Mucosa of stomach (tissue), 1 donor: ENCODE results near the gene SEMA3E.

Experiments used
- H3K27me3 ChIP-seq: one replicate; pipeline ENCODE4 v1.7.0; 2013; ENCODE audit warnings: mild to moderate bottlenecking, low read length; ENCODE audit not compliant: control insufficient read depth, insufficient read depth
- H3K36me3 ChIP-seq: one replicate; pipeline ENCODE4 v1.7.0; 2013; ENCODE audit warnings: low read length; ENCODE audit not compliant: control insufficient read depth, insufficient read depth
- H3K4me1 ChIP-seq: one replicate; pipeline ENCODE4 v1.7.0; 2013; ENCODE audit warnings: mild to moderate bottlenecking, low read length; ENCODE audit not compliant: control insufficient read depth, insufficient read depth
- H3K4me3 ChIP-seq: one replicate; pipeline ENCODE4 v1.7.0; 2013; ENCODE audit warnings: low read length
- H3K9ac ChIP-seq: one replicate; pipeline ENCODE4 v1.7.0; 2013; ENCODE audit warnings: mild to moderate bottlenecking, low read length, moderate library complexity
- H3K9me3 ChIP-seq: one replicate; pipeline ENCODE4 v1.7.0; 2013; ENCODE audit warnings: mild to moderate bottlenecking, low read length, moderate library complexity; ENCODE audit not compliant: control insufficient read depth
- donor health status: Pancreatic carcinoma.

Gene SEMA3E

DNA sequence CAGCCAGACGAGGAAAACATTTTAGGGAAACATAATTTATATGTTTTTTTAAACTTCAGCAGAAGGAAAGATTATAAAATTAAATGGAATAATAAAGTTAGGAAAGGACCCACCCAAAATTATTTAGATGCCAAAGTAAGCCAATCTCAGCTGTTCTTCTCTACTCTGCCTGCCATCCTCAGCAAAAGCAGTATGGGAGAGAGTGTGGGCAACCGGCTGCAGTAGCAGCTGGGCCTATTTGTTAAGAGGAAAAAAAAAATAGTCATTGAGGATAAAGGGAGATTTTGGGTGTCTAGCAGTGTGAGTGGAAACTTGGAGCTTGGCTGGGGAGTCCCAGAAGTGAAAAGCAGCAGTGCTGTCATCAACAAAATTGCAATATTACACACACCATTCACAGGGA lies 15.4 kb downstream of the SEMA3E start:
- Histone ChIP-seq H3K9ac (no peak overlapping the region), H3K4me3 (no peak overlapping the region), H3K27me3 (no peaks in the 10 kb centered on the region), H3K36me3 (no peaks in the 10 kb centered on the region), H3K9me3 (no peaks in the 10 kb centered on the region), H3K4me1 (no peaks in the 10 kb centered on the region)

DNA sequence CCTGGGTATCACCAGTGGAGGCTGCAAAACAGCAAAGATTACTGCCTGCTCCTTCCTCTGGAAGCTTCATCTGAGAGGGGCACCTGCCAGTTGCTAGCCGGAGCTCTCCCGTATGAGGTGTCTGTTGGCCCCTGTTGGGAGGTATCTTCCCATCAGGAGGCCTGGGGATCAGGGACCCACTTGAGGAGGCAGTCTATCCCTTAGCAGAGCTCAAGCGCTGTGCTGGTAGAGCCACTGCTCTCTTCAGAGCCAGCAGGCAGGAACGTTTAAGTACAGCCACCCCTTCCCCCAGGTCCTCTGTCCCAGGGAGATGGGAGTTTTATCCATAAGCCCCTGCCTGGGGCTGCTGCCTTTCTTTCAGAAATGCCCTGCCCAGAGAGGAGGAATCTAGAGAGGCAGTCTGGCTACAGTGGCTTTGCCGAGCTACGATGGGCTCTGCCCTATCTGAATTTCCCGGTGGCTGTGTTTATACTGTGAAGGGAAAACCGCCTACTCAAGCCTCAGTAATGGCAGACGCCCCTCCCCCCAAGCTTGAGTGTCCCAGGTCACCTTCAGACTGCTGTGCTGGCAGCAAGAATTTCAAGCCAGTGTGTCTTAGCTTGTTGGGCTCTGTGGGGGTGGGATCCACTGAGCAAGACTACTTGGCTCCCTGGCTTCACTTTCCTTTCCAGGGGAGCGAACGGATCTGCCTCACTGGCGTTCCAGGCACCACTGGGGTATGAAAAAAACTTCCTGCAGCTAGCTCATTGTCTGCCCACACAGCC lies 19.6 kb downstream of the SEMA3E start:
- no peaks in the 10 kb centered on the region for H3K9me3 ChIP-seq

DNA sequence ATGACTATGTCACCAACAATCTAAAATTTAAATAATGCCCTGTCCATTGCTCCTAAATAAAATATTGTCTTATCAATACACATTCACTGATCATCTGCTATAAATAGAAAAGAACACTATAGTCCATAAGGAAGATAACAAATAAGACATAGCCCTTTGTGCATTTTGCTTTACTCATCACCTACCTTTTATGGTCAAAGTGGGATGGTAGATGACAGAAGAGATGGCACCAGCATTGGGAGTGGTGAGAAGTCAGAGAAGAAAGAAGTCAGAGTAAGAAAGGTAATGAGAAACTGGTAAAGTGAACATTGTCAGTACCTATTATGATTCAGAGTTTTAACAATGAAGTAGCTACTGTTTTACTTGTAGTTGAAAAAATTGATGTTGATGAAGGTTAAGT lies 31.1 kb downstream of the SEMA3E start:
- no peaks in the 10 kb centered on the region for H3K27me3 ChIP-seq
- no peak overlapping the region for H3K4me3 ChIP-seq
- no peaks in the 10 kb centered on the region for H3K9me3 ChIP-seq
- H3K4me1 ChIP-seq: no peaks in the 10 kb centered on the region
- no peaks in the 10 kb centered on the region for H3K36me3 ChIP-seq
- no peak overlapping the region for H3K9ac ChIP-seq

More for the DNA sequence above, 19.6 kb downstream of the SEMA3E start:
- H3K4me1 ChIP-seq: no peaks in the 10 kb centered on the region
- no peak overlapping the region for H3K4me3 ChIP-seq
- no peaks in the 10 kb centered on the region for H3K27me3 ChIP-seq
- no peaks in the 10 kb centered on the region for H3K36me3 ChIP-seq
- H3K9ac ChIP-seq: no peak overlapping the region

DNA sequence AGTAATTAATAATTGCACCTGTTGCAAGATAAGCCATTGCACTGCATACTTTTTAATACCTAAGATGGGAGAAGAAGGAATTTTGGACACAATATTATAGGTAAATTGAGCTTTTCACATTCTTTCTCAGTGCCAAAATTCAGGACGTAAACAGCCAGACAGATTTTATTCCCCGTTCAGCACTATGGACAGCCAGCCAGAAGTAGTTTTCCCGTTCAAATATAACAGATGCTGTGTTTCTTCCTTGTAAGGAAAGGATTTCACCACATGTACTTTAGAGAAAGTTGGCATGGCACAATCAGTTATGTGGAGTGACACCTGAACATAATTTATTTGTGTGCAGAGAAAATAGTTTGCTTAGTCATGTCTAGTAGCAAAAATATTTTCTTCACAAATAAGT lies 34.8 kb downstream of the SEMA3E start:
- no peaks in the 10 kb centered on the region for H3K36me3 ChIP-seq
- H3K9me3 ChIP-seq: no peaks in the 10 kb centered on the region

DNA sequence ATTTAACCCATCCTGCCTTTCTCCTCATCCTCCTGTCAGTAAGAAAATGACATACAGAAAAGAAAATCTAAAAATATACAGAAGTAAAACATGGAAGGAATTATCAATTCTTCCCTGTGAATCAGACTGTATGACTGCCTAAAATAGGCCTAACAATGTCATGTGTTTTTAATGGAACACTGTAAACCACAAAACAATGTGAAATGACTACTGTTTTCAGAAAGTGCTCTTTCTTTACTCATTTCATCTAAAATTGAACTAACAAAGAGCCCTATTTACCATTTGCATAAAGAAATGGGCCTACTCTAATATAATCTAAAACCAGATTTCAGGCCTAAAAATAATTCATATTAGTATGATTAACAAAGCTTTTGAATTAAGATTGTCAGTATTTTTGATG lies 35.7 kb downstream of the SEMA3E start:
- Histone ChIP-seq H3K4me3 (no peak overlapping the region), H3K9ac (no peak overlapping the region), H3K9me3 (no peaks in the 10 kb centered on the region), H3K36me3 (no peaks in the 10 kb centered on the region), H3K4me1 (no peaks in the 10 kb centered on the region), H3K27me3 (no peaks in the 10 kb centered on the region)

More for the DNA sequence above, 34.8 kb downstream of the SEMA3E start:
- no peak overlapping the region for H3K9ac ChIP-seq
- no peak overlapping the region for H3K4me3 ChIP-seq
- no peaks in the 10 kb centered on the region for H3K4me1 ChIP-seq
- no peaks in the 10 kb centered on the region for H3K27me3 ChIP-seq

DNA sequence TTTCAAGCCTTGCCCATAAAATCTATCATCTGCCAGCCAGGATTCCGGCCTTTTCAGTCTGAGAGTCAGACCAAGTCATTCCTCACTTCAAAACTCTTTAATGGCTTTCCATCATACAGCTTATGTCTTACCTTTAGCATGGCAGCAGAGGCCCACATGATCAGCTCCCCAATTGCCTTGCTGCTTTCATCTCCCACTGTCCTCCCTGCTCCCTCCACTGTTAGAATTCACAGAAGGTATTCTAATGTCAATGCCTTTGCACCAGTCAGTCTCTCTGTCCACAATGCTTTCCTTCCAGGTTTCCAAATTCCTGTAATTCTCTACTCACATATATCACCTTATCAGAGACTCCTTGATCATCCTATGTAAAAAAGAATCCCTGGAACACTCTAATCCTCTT lies 37.2 kb downstream of the SEMA3E start:
- H3K4me3 ChIP-seq: no peak overlapping the region
- H3K27me3 ChIP-seq: no peaks in the 10 kb centered on the region
- H3K9ac ChIP-seq: no peak overlapping the region
- H3K36me3 ChIP-seq: no peaks in the 10 kb centered on the region
- H3K9me3 ChIP-seq: no peaks in the 10 kb centered on the region
- H3K4me1 ChIP-seq: no peaks in the 10 kb centered on the region

DNA sequence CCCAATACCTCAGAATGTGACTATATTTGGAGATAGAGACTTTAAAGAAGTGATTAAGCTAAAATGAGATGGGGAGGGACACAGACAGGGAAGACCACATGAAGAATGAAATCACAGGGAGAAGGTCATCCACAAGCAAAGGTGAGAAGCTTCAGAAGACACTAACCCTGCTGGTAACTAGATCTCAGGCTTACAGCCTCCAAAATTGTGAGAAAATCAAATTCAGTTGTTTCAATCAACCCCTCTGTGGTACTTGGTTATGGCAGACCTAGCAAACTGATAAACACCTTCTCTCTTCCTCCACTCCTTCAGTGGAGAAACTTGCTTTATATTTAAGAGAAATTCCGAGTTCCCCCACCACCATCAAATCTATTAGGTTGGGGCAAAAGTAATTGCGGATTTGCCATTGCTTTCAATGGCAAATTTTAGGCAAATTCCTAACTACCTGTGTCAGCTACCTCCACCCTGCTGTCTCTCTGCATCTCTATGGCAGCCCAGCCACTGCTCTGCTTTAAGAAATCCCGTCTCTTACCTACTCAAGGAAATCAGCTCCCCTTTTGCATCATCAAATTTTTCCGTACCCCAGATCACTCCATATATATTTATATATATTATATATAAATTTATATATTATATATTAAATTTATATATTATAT lies 38.2 kb downstream of the SEMA3E start:
- no peaks in the 10 kb centered on the region for H3K9me3 ChIP-seq
- H3K9ac ChIP-seq: no peak overlapping the region
- H3K36me3 ChIP-seq: no peaks in the 10 kb centered on the region
- no peak overlapping the region for H3K4me3 ChIP-seq
- no peaks in the 10 kb centered on the region for H3K4me1 ChIP-seq
- no peaks in the 10 kb centered on the region for H3K27me3 ChIP-seq

DNA sequence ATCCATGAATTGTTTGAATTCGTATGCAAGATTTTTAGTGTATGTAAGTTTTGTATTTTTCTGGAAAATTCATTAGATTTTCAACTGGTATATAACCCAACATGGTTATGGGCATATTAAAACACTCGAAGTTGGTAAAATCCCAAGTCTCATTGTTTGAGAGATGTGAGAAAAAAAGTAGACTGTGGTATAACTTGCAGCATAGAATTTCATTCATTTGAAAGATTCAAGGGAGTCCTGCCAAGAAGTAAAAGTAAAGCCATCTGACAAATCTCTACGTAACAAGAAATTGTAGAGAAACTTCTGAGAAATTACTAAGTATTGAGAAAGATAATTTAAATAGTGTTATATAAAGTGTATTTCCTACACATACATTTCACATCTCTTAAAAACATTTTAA lies 40.2 kb downstream of the SEMA3E start:
- no peaks in the 10 kb centered on the region for H3K36me3 ChIP-seq
- H3K4me3 ChIP-seq: no peak overlapping the region
- H3K4me1 ChIP-seq: no peaks in the 10 kb centered on the region
- no peaks in the 10 kb centered on the region for H3K9me3 ChIP-seq
- no peaks in the 10 kb centered on the region for H3K27me3 ChIP-seq
- H3K9ac ChIP-seq: no peak overlapping the region

DNA sequence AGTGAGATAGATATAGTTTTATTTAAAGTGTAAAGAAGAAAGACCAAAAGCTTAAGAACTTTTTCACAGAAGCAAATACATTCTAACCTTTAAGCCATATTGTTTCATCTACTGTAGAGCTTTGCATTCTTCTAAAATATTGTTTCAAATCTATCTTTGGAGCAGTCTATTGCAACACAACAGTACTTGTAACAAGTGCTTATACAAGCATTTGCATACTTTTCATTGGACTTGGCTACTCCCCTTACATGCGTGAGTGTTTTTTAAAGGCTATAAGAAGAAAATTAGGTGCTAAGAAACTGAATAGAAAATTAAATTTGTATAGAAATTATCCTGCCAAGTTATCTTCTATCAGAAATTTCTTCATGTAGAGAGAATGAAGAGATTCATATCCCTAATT lies 45.3 kb downstream of the SEMA3E start:
- Histone ChIP-seq H3K4me1 (no peaks in the 10 kb centered on the region), H3K9me3 (no peaks in the 10 kb centered on the region), H3K4me3 (no peak overlapping the region), H3K36me3 (no peaks in the 10 kb centered on the region), H3K27me3 (no peaks in the 10 kb centered on the region), H3K9ac (no peak overlapping the region)

DNA sequence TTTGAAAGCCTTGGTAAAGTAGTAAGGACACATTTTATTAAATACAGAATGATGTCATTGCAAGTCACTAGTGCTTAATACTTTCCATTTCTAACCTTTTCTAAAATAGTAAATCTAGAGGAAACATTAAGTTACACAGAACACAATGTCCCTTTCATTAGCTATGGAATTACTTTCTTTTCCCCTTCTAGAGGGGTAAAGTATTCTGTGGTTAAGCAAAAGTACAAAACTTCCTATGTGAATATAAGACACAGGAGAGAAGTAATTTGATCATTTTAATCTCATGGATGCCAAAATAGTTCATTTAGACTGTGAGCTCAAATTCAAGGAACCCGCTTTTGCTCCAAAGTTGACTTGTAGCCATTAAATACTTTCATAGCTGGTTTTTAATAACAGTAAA lies 49.8 kb downstream of the SEMA3E start:
- no peaks in the 10 kb centered on the region for H3K36me3 ChIP-seq
- H3K27me3 ChIP-seq: no peaks in the 10 kb centered on the region
- H3K4me1 ChIP-seq: no peaks in the 10 kb centered on the region
- H3K9me3 ChIP-seq: no peaks in the 10 kb centered on the region
- no peak overlapping the region for H3K4me3 ChIP-seq
- H3K9ac ChIP-seq: no peak overlapping the region

DNA sequence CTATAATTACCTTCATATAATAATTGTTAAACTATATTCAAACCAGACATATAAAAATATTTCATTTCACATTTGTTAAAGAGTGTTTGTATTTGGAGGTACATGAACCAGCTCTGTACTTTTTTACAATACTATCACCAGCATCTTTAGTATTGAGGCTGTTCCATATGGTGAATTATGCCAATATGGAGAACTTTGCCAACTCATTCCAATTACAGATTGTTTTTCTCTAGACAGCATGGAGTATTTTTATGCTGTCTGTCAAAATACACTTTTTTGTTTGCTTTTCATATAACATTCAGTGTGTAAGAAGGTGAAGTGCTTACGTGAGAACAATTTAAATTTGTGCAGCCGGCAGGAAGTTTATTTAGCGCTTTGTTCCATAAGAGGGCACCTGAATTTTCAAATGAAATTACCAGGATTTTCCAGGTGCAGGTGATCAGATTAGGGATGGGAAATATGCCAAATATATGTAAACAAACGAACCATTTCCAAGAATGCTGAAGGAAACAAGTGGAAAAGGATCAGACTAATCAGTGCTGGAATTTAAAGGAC lies 54.9 kb downstream of the SEMA3E start:
- no peak overlapping the region for H3K4me3 ChIP-seq
- no peak overlapping the region for H3K9ac ChIP-seq
- no peaks in the 10 kb centered on the region for H3K36me3 ChIP-seq
- H3K27me3 ChIP-seq: no peaks in the 10 kb centered on the region
- H3K4me1 ChIP-seq: no peaks in the 10 kb centered on the region
- no peaks in the 10 kb centered on the region for H3K9me3 ChIP-seq

DNA sequence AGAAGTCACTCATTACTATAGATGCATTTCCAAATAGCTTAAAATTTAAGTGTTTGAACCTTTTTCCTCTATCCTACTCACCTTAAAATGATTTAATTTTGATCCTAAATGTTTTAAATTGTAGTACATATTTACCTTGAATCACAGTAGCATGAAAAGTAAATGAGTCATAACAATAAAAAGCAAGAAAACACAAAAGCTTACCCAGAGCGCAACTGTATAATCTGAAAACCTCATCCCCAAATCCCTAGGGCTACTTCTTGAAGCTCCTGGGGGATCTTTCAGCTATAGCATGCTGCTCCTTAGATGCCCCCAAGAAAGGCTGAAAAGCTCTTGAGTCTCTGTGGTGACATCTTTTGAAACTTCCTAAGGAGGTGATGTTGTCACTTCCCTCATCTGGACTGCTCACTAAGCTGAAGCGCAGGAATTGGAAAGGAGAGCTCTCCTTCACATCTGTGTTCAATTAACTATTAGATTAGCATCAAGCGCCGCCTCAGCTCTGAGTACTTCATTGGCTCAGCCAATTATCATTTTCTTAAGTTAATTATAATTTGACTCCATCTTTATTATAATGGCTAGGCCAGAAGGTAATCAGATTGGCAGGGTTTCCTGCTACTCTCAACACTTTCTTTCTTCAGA lies 60.2 kb downstream of the SEMA3E start:
- Histone ChIP-seq H3K4me3 (no peak overlapping the region), H3K27me3 (no peaks in the 10 kb centered on the region), H3K4me1 (no peaks in the 10 kb centered on the region), H3K9me3 (no peaks in the 10 kb centered on the region), H3K9ac (no peak overlapping the region), H3K36me3 (no peaks in the 10 kb centered on the region)
